GM12878 (cell line): Measurements from ENCODE around the gene GNAI2.

Experiments
- CBX5 ChIP-seq: sonication (generic); IDR thresholded peaks from 2 replicates; pipeline ENCODE4 v1.6.1; 2016; ENCODE audit warnings: low read depth, moderate library complexity, mild to moderate bottlenecking, inconsistent platforms
- CTCF ChIP-seq, 3 experiments: IDR thresholded peaks in 2 of 3; conservative IDR thresholded peaks in 1 of 3; 2 replicates each; pipeline ENCODE4 v1.5.1; 2011; ENCODE audit warnings: low read depth in 3 of 3, low read length in 3 of 3, mild to moderate bottlenecking in 3 of 3, control low read depth in 2 of 3, moderate library complexity in 2 of 3, inconsistent platforms in 1 of 3, mixed read lengths in 1 of 3; ENCODE audit not compliant: control insufficient read depth in 2 of 3, insufficient read depth in 1 of 3; ENCODE audit errors: extremely low read depth in 1 of 3
- EGR1 ChIP-seq, 2 experiments: IDR thresholded peaks; 1 replicate in 1 of 2; 2 replicates in 1 of 2; pipeline ENCODE4 v1.6.1; 2011 to 2012; ENCODE audit warnings: low read depth in 2 of 2, low read length in 2 of 2, borderline replicate concordance in 1 of 2, mild to moderate bottlenecking in 1 of 2, moderate library complexity in 1 of 2
- EZH2 ChIP-seq: IDR thresholded peaks from 2 replicates; pipeline ENCODE4 v1.6.1; 2012; ENCODE audit warnings: low read depth, mild to moderate bottlenecking, control low read depth, inconsistent platforms, low read length, borderline replicate concordance; ENCODE audit not compliant: control insufficient read depth
- HDAC2 ChIP-seq: fragments of 200-600 bp; sonication (generic); IDR thresholded peaks from 2 replicates; pipeline ENCODE4 v1.6.1; 2017
- MXI1 ChIP-seq: fragments of 150-350 bp; IDR thresholded peaks from 2 replicates; pipeline ENCODE4 v1.6.1; 2011; ENCODE audit warnings: low read depth, mild to moderate bottlenecking, inconsistent platforms, low read length, improper control_type of control experiment
- NFYB ChIP-seq: IDR thresholded peaks from 2 replicates; pipeline ENCODE4 v1.6.1; 2011; ENCODE audit warnings: low read depth, mild to moderate bottlenecking, low read length, improper control_type of control experiment, moderate library complexity; ENCODE audit not compliant: insufficient read depth
- POLR2A ChIP-seq: IDR thresholded peaks from 2 replicates; pipeline ENCODE4 v1.6.1; 2011; ENCODE audit warnings: low read depth, mild to moderate bottlenecking, low read length
- POLR2AphosphoS5 ChIP-seq: IDR thresholded peaks from 2 replicates; pipeline ENCODE4 v1.6.1; 2011; ENCODE audit warnings: mild to moderate bottlenecking, low read length, inconsistent platforms
- SUPT20H ChIP-seq: IDR thresholded peaks from 2 replicates; pipeline ENCODE4 v1.6.1; 2011; ENCODE audit warnings: low read depth, mild to moderate bottlenecking, low read length, moderate library complexity, borderline replicate concordance; ENCODE audit not compliant: control insufficient read depth
- ZZZ3 ChIP-seq: IDR thresholded peaks from 2 replicates; pipeline ENCODE4 v1.6.1; 2011; ENCODE audit warnings: low read depth; ENCODE audit not compliant: control insufficient read depth, insufficient read length

- TF ChIP-seq NFYB (no peak), CTCF (IDR thresholded peaks at IDR 0.05 in 2 of 3, conservative IDR thresholded peaks at IDR 0.05 in 1 of 3; ENCODE audit: control insufficient read depth in 2 of 3, extremely low read depth in 1 of 3, insufficient read depth in 1 of 3, low read depth in 3 of 3, low read length in 3 of 3) (peak; percentile 98 to 99 (median 98); a peak in 5 of 6 replicates), EZH2 (no peak), MXI1 (peak; percentile 28; the same call in 1 of the 2 replicates), SUPT20H (no peak), POLR2A (no peak), POLR2AphosphoS5 (no peak), EGR1 (IDR thresholded peaks at IDR 0.05; ENCODE audit: borderline replicate concordance in 1 of 2, low read depth in 2 of 2, low read length in 2 of 2) (0 out of 3 replicates have a peak, but pooled peaks of 1 of the 2 experiments have one; percentile 28), ZZZ3 (no peak), HDAC2 (no peak), CBX5 (no peak)
Measured at GRCh38 chr3:50272911-50273688, 37.1 kb downstream of the GNAI2 start.
